ENCODE data around the gene CLDN20. TPM values are rescaled to one million over a fixed set of nuclear protein-coding genes. Genes with fewer than 3 reads are reported as not detected.

The CLDN20 gene
- total and polyA plus RNA-seq, 2 of the 8 experiments (the other 6 are each of a cell fraction or from before 2014, with no cell fraction given): not detected

DNA sequence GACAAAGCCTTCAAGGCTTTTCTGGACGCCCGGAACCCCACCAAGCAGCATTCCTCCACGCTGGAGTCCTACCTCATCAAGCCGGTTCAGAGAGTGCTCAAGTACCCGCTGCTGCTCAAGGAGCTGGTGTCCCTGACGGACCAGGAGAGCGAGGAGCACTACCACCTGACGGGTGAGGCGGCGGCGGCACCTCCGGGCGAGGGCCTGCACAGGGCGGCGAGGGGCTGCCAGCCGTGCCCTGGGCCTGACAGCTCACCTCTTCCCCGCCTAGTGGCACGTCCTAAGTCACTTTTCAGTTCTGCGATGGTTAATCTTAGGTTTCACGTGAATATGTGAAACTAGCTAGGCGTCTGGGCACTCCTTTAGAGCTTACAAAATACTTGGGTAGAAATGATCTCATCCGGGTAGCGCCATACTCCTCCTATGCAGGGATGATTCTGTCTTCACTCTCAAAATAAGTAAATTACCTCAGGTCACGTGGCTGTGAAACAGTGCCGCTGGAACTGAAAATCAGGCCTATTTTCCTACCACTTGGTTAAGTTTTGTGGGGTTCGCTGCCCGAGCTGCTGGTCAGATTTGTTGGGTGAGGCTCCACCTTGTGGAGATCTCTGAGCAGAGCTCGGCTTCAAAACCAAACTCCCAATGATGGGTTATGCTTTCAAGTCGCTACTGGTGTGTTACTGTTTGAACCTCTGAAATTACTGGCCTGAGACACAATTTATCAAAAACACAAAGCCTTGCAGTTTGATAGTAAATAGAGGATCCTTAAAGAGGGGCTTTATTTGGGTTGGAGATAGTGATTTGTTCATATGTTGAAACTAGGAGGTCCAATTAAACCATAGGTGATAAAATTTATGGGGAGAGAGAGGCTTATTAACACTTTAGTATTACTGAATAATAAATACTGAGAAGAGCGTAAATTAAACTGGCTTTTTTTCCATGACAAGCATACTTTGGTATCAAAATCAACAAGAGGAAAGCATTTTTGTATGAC, 15.5 kb upstream of the CLDN20 start:
- POLR2A ChIA-PET (ENCODE audit: partially characterized antibody): interaction anchor here (0.9 to 2.4 kb wide), 5 partner anchors 13 to 135 kb away, joined by 3 to 8 read pairs (median 3); no protein-coding TSS in a partner anchor
- Histone ChIP-seq H3K9me3 (ENCODE audit: insufficient read depth in 2 of 2, low read depth in 1 of 2, low read length in 1 of 2) (no peaks in the 10 kb centered on the region), H3K23ac (ENCODE audit: insufficient read length) (no peak overlapping the region), H3K23me2 (ENCODE audit: low read depth, low read length) (no peaks in the 10 kb centered on the region), H2BK15ac (ENCODE audit: low read length) (no peak overlapping the region), H3K79me1 (ENCODE audit: low read depth, low read length) (no peaks in the 10 kb centered on the region), H2BK12ac (ENCODE audit: low read depth, low read length) (no peak overlapping the region), H3K4me3 (ENCODE audit: extremely low read depth in 1 of 4, insufficient read depth in 2 of 4, low read depth in 3 of 4, low read length in 4 of 4) (no peak overlapping the region), H3K56ac (replicated peaks; ENCODE audit: insufficient read length, low read depth, low read length) (no peak overlapping the region), H2AFZ (ENCODE audit: low read length) (no peak overlapping the region), H3K27me3 (replicated peaks in 1 of 4; ENCODE audit: control insufficient read depth in 3 of 4, extremely low read depth in 1 of 4, insufficient read depth in 3 of 4, low read length in 3 of 4) (no peaks in the 10 kb centered on the region), H3K14ac (ENCODE audit: insufficient read length) (no peak overlapping the region), H2BK20ac (ENCODE audit: low read length) (no peak overlapping the region), H4K8ac (ENCODE audit: extremely low read depth, insufficient read depth, low read length) (no peak overlapping the region), H4K5ac (ENCODE audit: insufficient read length, low read depth, low read length) (no peak overlapping the region), H3K18ac (ENCODE audit: extremely low read depth, low read length) (no peak overlapping the region), H4K91ac (replicated peaks; ENCODE audit: insufficient read length, low read length) (no peak overlapping the region), H3K4me1 (replicated peaks in 1 of 4; ENCODE audit: control insufficient read depth in 3 of 4, insufficient read depth in 4 of 4, low read length in 3 of 4) (0 out of 7 replicates have a peak, but pooled peaks cover 0 to 3% (median 0%) of the 10 kb centered on the region in 4 experiments), H3K9ac (replicated peaks in 1 of 4; ENCODE audit: extremely low read depth in 1 of 4, low read depth in 3 of 4, low read length in 3 of 4) (no peak overlapping the region), H3K4me2 (ENCODE audit: insufficient read depth in 1 of 2, low read depth in 2 of 2, low read length in 2 of 2) (no peak overlapping the region), H2BK120ac (replicated peaks; ENCODE audit: low read depth, low read length) (no peak overlapping the region), H3K36me3 (ENCODE audit: control insufficient read depth in 2 of 4, insufficient read depth in 4 of 4, low read length in 3 of 4) (peaks cover 4 to 61% (median 20%) of the 10 kb centered on the region in 4 experiments; a peak in 6 of 8 replicates), H2BK5ac (ENCODE audit: low read depth, low read length) (no peak overlapping the region), H2AK5ac (ENCODE audit: low read depth, low read length) (no peak overlapping the region), H3K4ac (replicated peaks; ENCODE audit: insufficient read length, low read depth, low read length) (no peak overlapping the region), H4K20me1 (replicated peaks in 1 of 2; ENCODE audit: control insufficient read depth in 1 of 2, insufficient read depth in 2 of 2, low read length in 2 of 2) (no peaks in the 10 kb centered on the region), H3K79me2 (ENCODE audit: control insufficient read depth in 1 of 2, insufficient read depth in 2 of 2, low read length in 2 of 2) (no peaks in the 10 kb centered on the region), H3K27ac (ENCODE audit: low read depth, low read length) (no peak overlapping the region)
- 87% methylated on average over 30 of the region's 30 CpGs; no CpG with 5 or more reads in 1 of the 2 experiments for WGBS, 2 experiments (ENCODE audit: extremely low coverage in 1 of 2, insufficient coverage in 1 of 2, insufficient read length in 1 of 2, insufficient replicate concordance in 2 of 2, low coverage in 1 of 2, low lambda C conversion rate in 2 of 2, missing lambda C conversion rate in 1 of 2)
- peak; percentile 71 for FAIRE-seq
- peak in 1 of 2 experiments; percentile 67 for DNase-seq (ENCODE audit: low read depth in 1 of 2, low spot score in 2 of 2)
- CTCF ChIA-PET (ENCODE audit: partially characterized antibody): interaction anchor here (0.5 to 8.9 kb wide), 44 partner anchors 9 to 573 kb away, joined by 3 to 98 read pairs (median 4); no protein-coding TSS in a partner anchor
- TF ChIP-seq CTCF (IDR thresholded peaks at IDR 0.05; ENCODE audit: control extremely low read depth in 1 of 3, insufficient read depth in 1 of 3, low read depth in 1 of 3, low read length in 3 of 3) (peak; percentile 71 to 91 (median 82)), SP1 (IDR thresholded peaks at IDR 0.05; ENCODE audit: low read depth, low read length) (0 out of 2 replicates have a peak, but pooled peaks have one; percentile 11), ASH2L (IDR thresholded peaks at IDR 0.05; ENCODE audit: low read length) (peak; percentile 30), RAD21 (IDR thresholded peaks at IDR 0.05 in 1 of 2, conservative IDR thresholded peaks at IDR 0.05 in 1 of 2; ENCODE audit: low read depth in 2 of 2, low read length in 2 of 2) (peak; percentile 86 to 90)
- TF ChIP-seq, protein P1, sequence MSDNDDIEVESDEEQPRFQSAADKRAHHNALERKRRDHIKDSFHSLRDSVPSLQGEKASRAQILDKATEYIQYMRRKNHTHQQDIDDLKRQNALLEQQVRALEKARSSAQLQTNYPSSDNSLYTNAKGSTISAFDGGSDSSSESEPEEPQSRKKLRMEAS (IDR thresholded peaks at IDR 0.05): peak; percentile 27; the same call in 1 of the 2 replicates
- TF ChIP-seq, protein P2, sequence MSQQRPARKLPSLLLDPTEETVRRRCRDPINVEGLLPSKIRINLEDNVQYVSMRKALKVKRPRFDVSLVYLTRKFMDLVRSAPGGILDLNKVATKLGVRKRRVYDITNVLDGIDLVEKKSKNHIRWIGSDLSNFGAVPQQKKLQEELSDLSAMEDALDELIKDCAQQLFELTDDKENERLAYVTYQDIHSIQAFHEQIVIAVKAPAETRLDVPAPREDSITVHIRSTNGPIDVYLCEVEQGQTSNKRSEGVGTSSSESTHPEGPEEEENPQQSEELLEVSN (IDR thresholded peaks at IDR 0.05): 0 out of 2 replicates have a peak, but pooled peaks have one; percentile 16

Data from H1 (cell line).